ENCODE data around the gene PSRC1.

DNA sequence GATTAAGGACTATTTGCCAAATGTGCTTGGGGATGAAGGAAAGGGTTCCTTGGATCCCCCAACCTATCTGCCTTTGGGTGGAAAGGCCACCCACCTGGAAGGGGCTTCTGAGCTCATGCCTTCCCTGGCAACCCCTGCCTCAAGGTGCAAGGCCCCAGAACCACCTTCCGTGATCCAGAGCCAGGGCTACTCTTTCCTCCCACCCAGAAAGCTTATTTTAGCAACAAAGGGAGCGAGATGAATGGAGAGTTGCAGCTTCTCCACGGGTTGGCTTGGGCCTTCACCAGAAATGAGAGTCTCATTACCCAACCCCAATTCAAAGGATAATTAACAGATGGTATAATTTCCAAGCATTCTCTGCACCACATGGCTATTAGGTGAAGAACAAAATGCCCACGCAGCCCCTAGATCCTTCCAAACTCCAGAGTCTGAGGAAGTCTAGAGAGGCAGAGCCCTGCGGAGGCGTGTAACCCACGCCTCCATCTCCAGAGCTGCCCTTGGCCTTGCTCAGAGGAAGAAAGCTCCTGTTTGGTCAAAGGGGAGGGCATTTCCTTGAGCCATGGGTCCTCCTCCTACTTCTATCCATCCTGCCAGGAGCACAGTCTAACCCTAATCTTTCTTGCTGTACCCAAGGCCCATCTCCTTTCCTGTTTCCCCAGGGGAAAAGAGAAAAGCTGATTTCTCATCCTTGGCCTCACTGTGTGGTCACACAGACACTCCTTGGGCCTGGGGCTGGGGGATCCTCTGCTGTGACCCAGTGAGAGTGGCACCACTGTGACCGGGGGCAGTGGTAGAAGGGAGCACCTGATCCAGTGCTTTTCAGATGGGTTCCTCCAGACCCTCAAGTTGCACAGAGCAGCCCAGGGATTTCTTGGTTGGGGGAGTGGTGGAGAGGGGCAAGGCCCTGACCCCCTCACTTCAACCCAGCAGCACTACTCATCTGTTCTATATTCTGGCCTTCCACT is 35.3 kb downstream of the PSRC1 start:
- TF ChIP-seq, protein P1, sequence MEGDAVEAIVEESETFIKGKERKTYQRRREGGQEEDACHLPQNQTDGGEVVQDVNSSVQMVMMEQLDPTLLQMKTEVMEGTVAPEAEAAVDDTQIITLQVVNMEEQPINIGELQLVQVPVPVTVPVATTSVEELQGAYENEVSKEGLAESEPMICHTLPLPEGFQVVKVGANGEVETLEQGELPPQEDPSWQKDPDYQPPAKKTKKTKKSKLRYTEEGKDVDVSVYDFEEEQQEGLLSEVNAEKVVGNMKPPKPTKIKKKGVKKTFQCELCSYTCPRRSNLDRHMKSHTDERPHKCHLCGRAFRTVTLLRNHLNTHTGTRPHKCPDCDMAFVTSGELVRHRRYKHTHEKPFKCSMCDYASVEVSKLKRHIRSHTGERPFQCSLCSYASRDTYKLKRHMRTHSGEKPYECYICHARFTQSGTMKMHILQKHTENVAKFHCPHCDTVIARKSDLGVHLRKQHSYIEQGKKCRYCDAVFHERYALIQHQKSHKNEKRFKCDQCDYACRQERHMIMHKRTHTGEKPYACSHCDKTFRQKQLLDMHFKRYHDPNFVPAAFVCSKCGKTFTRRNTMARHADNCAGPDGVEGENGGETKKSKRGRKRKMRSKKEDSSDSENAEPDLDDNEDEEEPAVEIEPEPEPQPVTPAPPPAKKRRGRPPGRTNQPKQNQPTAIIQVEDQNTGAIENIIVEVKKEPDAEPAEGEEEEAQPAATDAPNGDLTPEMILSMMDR (IDR thresholded peaks at IDR 0.05; ENCODE audit: low read length) = no peak
- TF ChIP-seq EZH2 (IDR thresholded peaks at IDR 0.05; ENCODE audit: borderline replicate concordance, low read length) = no peak
